HS-5 (cell line): Measurements from ENCODE around the gene ELOVL5.
"Not testable (repeated sequence)": the region's sequence is repeated elsewhere in the genome, so short reads cannot be mapped to it uniquely, and the experiment has no call there.

Experiments
- DNase-seq: peaks from one replicate; pipeline ENCODE4 v3.0.0-alpha.2; 2012; ENCODE audit warnings: low read depth

ELOVL5 gene

GRCh38 chr6:53359095-53359842, 10.5 kb upstream of the ELOVL5 start:
- DNase-seq = peak; percentile 74

- no peak for DNase-seq
Observed at GRCh38 chr6:53358440-53359094, 9.8 kb upstream of the ELOVL5 start.

GRCh38 chr6:53357576-53358360, 9.0 kb upstream of the ELOVL5 start:
- no peak for DNase-seq

GRCh38 chr6:53353624-53354023, 4.9 kb upstream of the ELOVL5 start:
- DNase-seq = no peak

- DNase-seq = no peak
Observed at GRCh38 chr6:53352360-53352759, 3.6 kb upstream of the ELOVL5 start.

GRCh38 chr6:53349209-53349693, 501 bp upstream of the ELOVL5 start:
- DNase-seq = no peak

GRCh38 chr6:53347921-53348370, 804 bp downstream of the ELOVL5 start:
- no peak for DNase-seq

GRCh38 chr6:53347250-53347920, 1.4 kb downstream of the ELOVL5 start:
- DNase-seq = no peak

- DNase-seq = not testable (repeated sequence)
Observed at GRCh38 chr6:53346049-53346448, 2.7 kb downstream of the ELOVL5 start.

GRCh38 chr6:53344969-53345368, 3.8 kb downstream of the ELOVL5 start:
- DNase-seq = no peak

GRCh38 chr6:53343092-53343491, 5.7 kb downstream of the ELOVL5 start:
- no peak for DNase-seq

- DNase-seq = no peak
Observed at GRCh38 chr6:53342217-53342616, 6.5 kb downstream of the ELOVL5 start.

- no peak for DNase-seq
Observed at GRCh38 chr6:53340536-53340935, 8.2 kb downstream of the ELOVL5 start.

GRCh38 chr6:53339424-53339823, 9.3 kb downstream of the ELOVL5 start:
- DNase-seq = no peak

- DNase-seq = no peak
Observed at GRCh38 chr6:53338304-53338703, 10.4 kb downstream of the ELOVL5 start.

- DNase-seq = no peak
Observed at GRCh38 chr6:53336070-53336469, 12.7 kb downstream of the ELOVL5 start.

GRCh38 chr6:53335224-53335994, 13.3 kb downstream of the ELOVL5 start:
- DNase-seq = no peak

- no peak for DNase-seq
Observed at GRCh38 chr6:53333439-53334408, 15.0 kb downstream of the ELOVL5 start.

GRCh38 chr6:53331678-53332077, 17.1 kb downstream of the ELOVL5 start:
- no peak for DNase-seq

GRCh38 chr6:53330137-53330536, 18.6 kb downstream of the ELOVL5 start:
- no peak for DNase-seq
